HG02981 (cell line): ENCODE measurements around the gene MYBPC2.
"Not testable (repeated sequence)": the region's sequence is repeated elsewhere in the genome, so short reads cannot be mapped to it uniquely, and the experiment has no call there.

Experiments used
- ATAC-seq: cut with Tn5 transposase; IDR thresholded peaks from one replicate; pipeline ENCODE4 v1.9.1; 2021; ENCODE audit warnings: mild to moderate bottlenecking, moderate library complexity; ENCODE audit not compliant: unreplicated experiment

MYBPC2 gene

DNA sequence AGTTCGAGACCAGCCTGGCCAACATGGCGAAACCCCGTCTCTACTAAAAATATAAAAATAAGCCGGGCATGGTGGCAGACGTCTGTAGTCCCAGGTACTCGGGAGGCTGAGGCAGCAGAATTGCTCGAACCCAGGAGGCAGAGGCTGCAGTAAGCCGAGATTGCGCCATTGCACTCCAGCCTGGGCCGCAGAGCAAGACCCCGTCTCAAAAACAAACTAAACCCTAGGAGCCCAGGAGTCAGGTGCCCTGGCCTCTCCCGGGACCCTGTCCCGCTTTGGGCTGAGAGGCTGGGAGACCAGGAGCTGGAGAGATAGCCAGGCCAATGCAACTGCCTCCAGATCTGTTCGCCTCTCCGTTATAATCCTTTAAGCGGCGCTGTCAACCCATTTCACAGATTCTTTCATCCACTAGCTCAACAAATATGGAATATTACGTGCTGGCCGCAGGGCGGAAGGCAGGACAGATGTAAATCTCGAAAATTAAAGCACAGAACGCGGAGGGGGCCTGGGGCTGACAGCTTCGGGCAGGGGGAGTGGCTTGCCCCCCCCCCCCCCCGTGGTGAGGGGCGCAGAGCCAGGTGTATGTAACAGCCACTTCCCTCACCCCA is 5.3 kb upstream of the MYBPC2 start:
- ATAC-seq, result no peak

GRCh38 chr19:50427997-50428425 is 4.7 kb upstream of the MYBPC2 start:
- ATAC-seq, result no peak

- ATAC-seq, result no peak
Observed at GRCh38 chr19:50428772-50429463, 3.8 kb upstream of the MYBPC2 start.

DNA sequence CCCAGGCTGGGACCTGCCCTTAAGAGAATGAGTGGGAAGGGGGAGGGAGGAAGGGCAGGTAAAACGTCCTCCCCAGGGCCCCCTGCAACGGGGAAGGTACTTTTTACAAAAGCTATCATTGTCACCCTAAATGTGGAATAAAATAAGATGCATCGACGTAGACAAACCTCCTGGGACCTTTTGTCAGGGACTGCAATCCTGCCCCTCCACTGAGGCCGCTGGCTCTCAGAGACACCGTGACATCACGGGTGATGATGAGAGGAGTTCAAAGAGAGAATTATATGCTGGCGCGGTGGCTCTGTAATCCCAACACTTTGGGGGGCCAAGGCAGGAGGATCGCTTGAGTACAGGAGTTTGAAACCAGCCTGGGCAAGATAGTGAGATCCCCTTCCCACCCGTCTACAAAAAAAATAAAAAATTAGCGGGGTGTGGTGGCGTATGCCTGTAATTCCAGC is 1.8 kb upstream of the MYBPC2 start:
- ATAC-seq, result no peak

DNA sequence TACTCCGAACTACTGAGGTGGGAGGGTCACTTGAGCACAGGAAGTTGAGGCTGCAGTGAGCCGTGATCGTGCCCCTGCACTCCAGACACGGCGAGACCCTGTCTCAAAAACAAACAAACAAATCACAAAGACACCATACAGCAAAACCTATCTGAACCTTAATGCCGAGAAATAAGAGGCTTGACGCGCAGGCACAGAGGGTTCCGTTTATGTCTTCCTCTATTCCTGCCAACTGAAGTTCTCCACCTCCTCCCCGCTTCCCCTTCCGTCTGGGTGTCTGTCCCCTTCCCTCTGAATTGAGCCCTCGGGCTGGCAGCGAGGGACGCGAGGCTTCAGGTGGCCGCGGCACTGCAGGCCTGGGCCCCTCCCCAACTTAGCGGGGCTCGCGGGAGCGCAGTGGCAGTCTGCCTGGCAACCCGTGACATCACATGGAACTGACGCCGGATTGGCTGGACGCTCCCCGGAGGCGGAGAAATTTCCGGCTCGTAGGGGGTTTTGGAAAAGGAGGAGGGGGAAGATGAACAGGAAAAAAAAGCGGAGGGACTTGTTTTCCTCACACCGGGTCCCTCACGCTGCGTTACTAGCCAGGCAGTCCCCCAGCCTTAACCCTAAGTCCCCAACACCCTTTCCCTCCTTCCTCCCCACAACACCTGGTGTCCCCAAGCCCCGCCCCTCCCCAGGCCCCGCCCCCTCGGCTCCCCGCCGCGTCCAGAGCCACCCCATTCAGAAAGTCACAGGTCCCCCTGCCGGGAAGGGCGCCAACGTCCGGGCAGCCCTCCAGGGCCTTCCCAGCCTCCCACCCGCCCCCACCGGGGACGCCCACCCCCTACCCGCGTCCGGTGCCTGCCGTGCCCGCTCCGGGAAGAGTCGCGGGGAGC is 1.1 kb upstream of the MYBPC2 start:
- ATAC-seq, result peak; percentile 57

GRCh38 chr19:50433201-50434180 is 799 bp downstream of the MYBPC2 start:
- no peak for ATAC-seq

DNA sequence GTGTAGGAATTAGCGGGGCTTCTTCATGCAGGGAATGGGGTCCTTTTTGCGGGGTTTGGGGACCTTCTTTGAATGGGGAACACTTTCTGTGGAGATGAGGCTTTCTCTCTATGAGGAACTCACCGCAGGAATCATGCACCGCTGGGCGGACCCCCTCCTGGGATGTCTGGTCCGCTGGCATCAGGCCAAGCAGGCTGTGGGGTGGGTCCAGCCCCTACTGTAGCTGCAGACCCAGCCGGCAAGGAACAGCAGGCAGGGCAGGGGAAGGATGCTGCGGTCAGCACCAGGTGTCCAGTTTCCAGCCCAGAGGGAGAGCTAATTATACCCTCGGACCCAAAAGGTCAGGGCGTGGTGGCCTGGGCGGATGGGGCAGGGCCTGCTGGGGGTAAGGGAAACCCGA is 1.8 kb downstream of the MYBPC2 start:
- no peak for ATAC-seq

DNA sequence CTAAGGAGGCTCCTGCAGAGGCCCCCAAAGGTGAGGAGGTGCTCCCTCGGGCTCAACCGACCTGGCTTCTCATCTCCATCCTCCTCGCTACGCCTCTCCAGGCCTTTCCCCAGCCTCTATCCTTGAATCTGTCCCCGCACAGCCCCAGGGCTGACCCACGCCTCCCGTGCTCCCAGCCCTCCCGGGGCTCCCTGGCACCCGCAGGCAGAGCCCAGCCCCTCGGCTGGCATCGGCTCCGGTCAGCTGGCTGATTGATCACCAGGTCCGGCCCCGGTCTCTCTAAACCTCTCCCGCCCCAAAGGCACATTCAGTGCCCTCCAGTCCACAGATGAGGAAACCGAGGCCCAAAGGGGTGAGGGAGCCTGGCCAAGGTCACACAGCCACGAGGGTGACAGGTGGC is 2.5 kb downstream of the MYBPC2 start:
- no peak for ATAC-seq

DNA sequence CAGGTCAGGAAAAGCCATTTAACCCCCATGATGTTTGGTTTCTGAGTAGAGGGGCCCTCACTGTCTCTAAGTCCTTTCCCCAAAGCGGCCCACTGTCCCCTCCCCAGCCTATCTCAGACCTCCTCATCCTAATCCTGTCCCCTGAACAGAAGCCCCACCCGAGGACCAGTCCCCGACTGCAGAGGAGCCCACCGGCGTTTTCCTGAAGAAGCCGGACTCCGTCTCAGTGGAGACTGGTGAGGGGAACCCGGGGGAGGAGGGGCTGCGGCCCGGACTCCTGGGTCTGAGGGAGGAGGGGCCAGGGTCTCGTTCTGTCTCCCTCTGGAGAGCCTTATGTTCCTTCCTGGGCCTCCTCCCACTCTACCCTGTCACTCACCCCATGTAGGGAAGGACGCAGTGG is 2.9 kb downstream of the MYBPC2 start:
- no peak for ATAC-seq

GRCh38 chr19:50437862-50438449 is 5.3 kb downstream of the MYBPC2 start:
- no peak for ATAC-seq

DNA sequence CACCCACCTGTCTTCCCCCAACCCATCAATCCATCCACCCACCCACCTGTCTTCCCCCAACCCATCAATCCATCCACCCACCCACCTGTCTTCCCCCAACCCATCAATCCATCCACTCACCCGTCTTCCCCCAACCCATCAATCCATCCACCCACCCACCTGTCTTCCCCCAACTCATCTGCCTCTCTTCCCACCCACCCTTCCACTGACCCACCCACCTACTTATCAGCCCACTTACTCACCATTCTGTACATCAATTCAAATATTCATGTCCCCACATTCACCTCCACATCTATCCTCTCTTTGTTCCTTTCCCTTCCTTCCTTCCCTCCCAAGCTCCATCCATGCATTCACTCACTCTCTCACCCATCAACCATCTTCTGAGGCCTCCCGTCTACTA is 6.4 kb downstream of the MYBPC2 start:
- not testable (repeated sequence) for ATAC-seq

- ATAC-seq, result no peak
Observed at GRCh38 chr19:50444059-50444458, 11.4 kb downstream of the MYBPC2 start.

- ATAC-seq, result no peak
Observed at GRCh38 chr19:50447053-50447452, 14.4 kb downstream of the MYBPC2 start.

DNA sequence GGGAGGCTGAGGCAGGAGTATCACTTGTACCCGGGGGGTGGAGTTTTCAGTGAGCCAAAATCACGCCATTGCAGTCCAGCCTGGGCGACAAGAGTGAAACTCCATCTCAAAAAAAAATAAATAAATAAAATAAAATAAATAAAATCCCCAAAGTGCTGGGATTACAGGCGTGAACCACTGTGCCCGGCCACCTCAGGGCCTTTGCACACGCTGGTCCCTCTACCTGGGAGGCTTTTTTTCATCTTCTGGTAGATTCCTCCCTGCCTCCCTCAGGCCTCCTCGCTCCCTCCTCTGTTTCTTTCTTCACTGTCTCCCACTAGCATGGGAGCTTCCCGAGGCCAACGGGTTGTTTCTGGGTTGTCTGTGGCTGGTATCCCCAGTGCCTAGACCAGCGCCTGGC is 15.1 kb downstream of the MYBPC2 start:
- no peak for ATAC-seq

- ATAC-seq, result no peak
Observed at GRCh38 chr19:50449236-50449899, 16.7 kb downstream of the MYBPC2 start.

GRCh38 chr19:50450369-50451222 is 17.9 kb downstream of the MYBPC2 start:
- ATAC-seq, result no peak

DNA sequence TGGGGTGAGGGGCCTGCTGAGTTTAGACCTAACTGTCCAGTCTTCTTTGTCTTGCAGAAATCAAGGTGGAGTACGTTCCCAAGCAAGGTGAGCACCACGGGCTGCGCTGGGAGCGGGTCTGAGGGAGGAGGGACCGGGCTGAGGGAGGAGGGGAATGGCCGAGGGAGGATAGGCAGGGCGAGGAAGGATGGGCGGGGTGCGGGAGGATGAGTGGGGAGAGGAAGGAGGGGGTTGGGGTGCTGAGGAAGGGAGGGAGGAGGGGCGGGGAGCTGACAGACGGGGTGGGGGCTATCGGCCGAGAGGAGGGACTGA is 18.5 kb downstream of the MYBPC2 start:
- no peak for ATAC-seq

- ATAC-seq, result no peak
Observed at GRCh38 chr19:50453243-50453642, 20.6 kb downstream of the MYBPC2 start.

GRCh38 chr19:50455992-50456391 is 23.3 kb downstream of the MYBPC2 start:
- no peak for ATAC-seq
